Testis (tissue), 2 donors: Measurements from ENCODE around the gene NPDC1.

Experiments used
- POLR2A ChIP-seq: fragments of 450-650 bp; IDR thresholded peaks from one replicate; pipeline ENCODE4 v1.6.1; 2017; ENCODE audit warnings: antibody characterized with exemption, mild to moderate bottlenecking, moderate library complexity
- TF ChIP-seq, protein P1 (sequence below), 3 experiments: fragments of 450-650 bp in 2 of 3; fragments of 200-600 bp in 1 of 3; sonication (generic) in 1 of 3; IDR thresholded peaks; one replicate each; pipeline ENCODE4 v1.5.1; 2016 to 2019; ENCODE audit warnings: antibody characterized with exemption in 3 of 3, mild to moderate bottlenecking in 2 of 3, moderate library complexity in 1 of 3

DNA sequence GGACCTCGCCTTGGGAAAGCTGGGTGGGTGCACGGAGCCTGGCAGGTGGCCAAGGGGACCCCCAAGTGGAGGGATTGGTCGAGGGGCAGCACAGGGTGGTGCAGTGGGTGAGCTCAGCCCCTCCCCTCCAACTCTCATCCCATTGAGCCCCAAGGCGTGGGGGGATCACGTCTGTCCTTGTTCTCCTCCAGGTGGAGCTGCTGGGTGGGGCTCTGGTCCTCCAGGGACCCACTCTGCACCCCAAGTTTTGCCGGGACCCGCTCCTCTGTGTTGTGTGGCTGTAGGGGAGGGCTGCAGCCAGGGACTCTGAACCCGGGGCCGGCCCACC lies 10.5 kb downstream of the NPDC1 start:
- TF ChIP-seq, protein P1, sequence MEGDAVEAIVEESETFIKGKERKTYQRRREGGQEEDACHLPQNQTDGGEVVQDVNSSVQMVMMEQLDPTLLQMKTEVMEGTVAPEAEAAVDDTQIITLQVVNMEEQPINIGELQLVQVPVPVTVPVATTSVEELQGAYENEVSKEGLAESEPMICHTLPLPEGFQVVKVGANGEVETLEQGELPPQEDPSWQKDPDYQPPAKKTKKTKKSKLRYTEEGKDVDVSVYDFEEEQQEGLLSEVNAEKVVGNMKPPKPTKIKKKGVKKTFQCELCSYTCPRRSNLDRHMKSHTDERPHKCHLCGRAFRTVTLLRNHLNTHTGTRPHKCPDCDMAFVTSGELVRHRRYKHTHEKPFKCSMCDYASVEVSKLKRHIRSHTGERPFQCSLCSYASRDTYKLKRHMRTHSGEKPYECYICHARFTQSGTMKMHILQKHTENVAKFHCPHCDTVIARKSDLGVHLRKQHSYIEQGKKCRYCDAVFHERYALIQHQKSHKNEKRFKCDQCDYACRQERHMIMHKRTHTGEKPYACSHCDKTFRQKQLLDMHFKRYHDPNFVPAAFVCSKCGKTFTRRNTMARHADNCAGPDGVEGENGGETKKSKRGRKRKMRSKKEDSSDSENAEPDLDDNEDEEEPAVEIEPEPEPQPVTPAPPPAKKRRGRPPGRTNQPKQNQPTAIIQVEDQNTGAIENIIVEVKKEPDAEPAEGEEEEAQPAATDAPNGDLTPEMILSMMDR (IDR thresholded peaks at IDR 0.05): no peak
- TF ChIP-seq POLR2A: no peak
